Osteocyte (in vitro differentiated cells): ENCODE results near the gene SND1. TPM values are rescaled to one million over a fixed set of nuclear protein-coding genes. Genes with fewer than 3 reads are reported as not detected.

Source experiments
- DNase-seq: peaks from one replicate; pipeline ENCODE4 v3.0.0; 2021; ENCODE audit warnings: mixed read lengths; ENCODE audit not compliant: unreplicated experiment; ENCODE audit errors: extremely low spot score
- H3K27ac Mint-ChIP-seq: one replicate; pipeline ENCODE4 v1.8.0; 2021; ENCODE audit warnings: mild to moderate bottlenecking, mixed read lengths; ENCODE audit not compliant: unreplicated experiment
- H3K27me3 Mint-ChIP-seq: one replicate; pipeline ENCODE4 v1.8.0; 2021; ENCODE audit warnings: mixed read lengths; ENCODE audit not compliant: unreplicated experiment
- H3K36me3 Mint-ChIP-seq: one replicate; pipeline ENCODE4 v1.8.0; 2021; ENCODE audit warnings: mixed read lengths; ENCODE audit not compliant: unreplicated experiment
- H3K4me1 Mint-ChIP-seq: one replicate; pipeline ENCODE4 v1.8.0; 2021; ENCODE audit warnings: mixed read lengths; ENCODE audit not compliant: unreplicated experiment
- H3K4me3 Mint-ChIP-seq: one replicate; pipeline ENCODE4 v1.8.0; 2021; ENCODE audit warnings: mild to moderate bottlenecking, moderate library complexity, mixed read lengths; ENCODE audit not compliant: unreplicated experiment
- H3K9me3 Mint-ChIP-seq: one replicate; pipeline ENCODE4 v1.8.0; 2021; ENCODE audit warnings: mixed read lengths; ENCODE audit not compliant: unreplicated experiment
- total RNA-seq: library from RNA; stranded (reverse); gene quantifications from 2 replicates; pipeline ENCODE4 v1.2.1, GENCODE V29; 2021
- TF ChIP-seq, protein P1 (sequence below): fragments of 200-600 bp; sonication (generic); IDR thresholded peaks from 2 replicates; pipeline ENCODE4 v1.5.0; 2021; ENCODE audit warnings: antibody characterized with exemption, mild to moderate bottlenecking, moderate library complexity

Gene SND1
- total RNA-seq, 1 donor from 2014 or later: 229 TPM

DNA sequence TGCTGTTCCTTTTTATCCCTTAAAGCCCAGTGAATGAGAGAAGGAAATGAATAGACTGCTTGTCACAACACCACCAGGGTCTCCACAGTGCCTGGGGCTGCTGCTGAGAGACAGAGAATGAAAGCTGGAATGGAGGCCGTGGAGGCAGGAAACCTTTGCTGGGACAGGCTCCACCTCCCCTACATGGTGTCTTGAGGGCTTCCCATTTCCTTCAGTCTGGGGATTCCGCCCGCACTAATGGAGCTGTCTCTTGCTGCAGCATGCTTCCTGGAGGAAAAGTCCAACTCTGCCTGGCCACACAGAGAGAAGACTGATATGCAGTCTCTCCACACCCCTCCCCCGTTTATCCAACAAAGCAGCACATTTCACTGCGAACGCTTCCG is 324.7 kb downstream of the SND1 start:
- Mint-ChIP-seq H3K36me3 (peaks cover 23% of the 10 kb centered on the region), H3K9me3 (peaks cover 16% of the 10 kb centered on the region), H3K4me1 (peaks cover 26% of the 10 kb centered on the region), H3K27me3 (no peaks in the 10 kb centered on the region), H3K4me3 (no peak overlapping the region), H3K27ac (no peak overlapping the region)
- no peak for DNase-seq
- TF ChIP-seq, protein P1, sequence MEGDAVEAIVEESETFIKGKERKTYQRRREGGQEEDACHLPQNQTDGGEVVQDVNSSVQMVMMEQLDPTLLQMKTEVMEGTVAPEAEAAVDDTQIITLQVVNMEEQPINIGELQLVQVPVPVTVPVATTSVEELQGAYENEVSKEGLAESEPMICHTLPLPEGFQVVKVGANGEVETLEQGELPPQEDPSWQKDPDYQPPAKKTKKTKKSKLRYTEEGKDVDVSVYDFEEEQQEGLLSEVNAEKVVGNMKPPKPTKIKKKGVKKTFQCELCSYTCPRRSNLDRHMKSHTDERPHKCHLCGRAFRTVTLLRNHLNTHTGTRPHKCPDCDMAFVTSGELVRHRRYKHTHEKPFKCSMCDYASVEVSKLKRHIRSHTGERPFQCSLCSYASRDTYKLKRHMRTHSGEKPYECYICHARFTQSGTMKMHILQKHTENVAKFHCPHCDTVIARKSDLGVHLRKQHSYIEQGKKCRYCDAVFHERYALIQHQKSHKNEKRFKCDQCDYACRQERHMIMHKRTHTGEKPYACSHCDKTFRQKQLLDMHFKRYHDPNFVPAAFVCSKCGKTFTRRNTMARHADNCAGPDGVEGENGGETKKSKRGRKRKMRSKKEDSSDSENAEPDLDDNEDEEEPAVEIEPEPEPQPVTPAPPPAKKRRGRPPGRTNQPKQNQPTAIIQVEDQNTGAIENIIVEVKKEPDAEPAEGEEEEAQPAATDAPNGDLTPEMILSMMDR: no peak

DNA sequence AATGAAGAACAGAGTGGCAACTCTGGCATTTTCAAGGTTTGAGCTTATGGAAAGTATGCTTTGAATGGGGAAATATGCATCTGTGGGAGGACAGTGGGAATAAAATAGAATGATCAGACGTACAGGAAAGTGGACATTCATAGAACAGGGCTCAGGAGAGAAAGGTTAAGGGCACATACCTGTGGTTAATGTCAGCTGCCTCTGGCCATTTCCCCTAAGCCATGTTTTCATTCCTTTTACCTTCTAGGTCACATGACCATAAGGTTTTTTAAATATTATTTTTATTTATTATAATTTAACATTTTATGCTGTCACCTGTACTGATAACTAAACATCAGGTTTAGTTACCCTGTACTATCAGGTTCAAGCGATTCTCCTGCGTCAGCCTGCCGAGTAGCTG is 326.4 kb downstream of the SND1 start:
- no peak for DNase-seq
- peaks cover 16% of the 10 kb centered on the region for H3K9me3 Mint-ChIP-seq
- TF ChIP-seq, protein P1: no peak
- no peak overlapping the region for H3K27ac Mint-ChIP-seq
- H3K4me1 Mint-ChIP-seq: peaks cover 27% of the 10 kb centered on the region
- no peaks in the 10 kb centered on the region for H3K27me3 Mint-ChIP-seq
- peaks cover 23% of the 10 kb centered on the region for H3K36me3 Mint-ChIP-seq
- no peak overlapping the region for H3K4me3 Mint-ChIP-seq

DNA sequence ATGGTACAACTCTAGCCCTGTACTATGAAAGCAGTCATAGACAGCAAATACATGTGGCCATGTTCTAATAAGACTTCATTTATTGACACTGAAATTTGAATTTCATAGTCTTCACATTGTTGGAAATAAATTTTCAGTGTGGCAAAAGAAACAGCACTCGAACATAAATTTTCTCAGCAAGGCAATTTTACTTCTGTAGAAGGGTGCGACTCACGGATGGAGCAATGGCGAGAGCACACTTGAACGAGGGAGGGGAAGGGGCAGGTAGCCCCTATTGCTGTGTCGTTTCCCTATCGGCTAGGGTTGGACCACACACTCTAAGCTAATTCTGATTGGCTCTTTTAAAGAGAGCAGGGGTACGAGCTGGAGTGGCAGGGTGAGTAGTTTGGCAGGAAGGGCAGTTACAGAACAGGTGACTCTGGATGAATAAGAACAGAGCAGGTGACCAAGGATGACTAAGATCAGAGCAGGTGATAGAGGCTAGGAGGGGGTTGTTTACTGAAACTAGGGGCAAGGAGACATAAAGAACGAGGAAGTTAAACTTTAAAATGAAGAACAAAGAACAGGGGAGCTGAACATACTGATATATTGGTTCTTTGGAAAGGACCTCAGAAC is 327.2 kb downstream of the SND1 start:
- TF ChIP-seq, protein P1: no peak
- Mint-ChIP-seq H3K4me1 (peaks cover 31% of the 10 kb centered on the region), H3K9me3 (peaks cover 16% of the 10 kb centered on the region), H3K27me3 (no peaks in the 10 kb centered on the region), H3K4me3 (no peak overlapping the region), H3K36me3 (peaks cover 23% of the 10 kb centered on the region), H3K27ac (no peak overlapping the region)
- no peak for DNase-seq

DNA sequence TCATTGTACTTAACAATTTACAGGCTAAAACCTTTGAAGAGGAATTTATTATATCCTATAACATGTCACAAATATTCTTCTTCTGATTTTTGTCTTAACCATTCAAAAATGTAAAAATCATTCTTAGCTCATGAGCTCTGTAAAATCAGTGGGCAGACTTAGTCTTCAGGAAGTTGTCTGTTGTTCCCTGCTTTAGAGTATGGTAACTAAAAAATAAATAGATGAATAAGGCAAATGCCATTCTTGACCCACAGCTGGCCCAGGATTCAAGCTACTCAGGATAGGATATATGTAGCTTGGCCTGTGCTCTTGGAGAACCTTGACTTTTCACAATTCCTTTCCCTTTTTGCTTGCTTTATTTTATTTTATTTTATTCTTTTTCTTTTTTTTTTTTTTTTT is 327.7 kb downstream of the SND1 start:
- TF ChIP-seq, protein P1: no peak
- no peak overlapping the region for H3K27ac Mint-ChIP-seq
- no peak for DNase-seq
- peaks cover 16% of the 10 kb centered on the region for H3K9me3 Mint-ChIP-seq
- H3K4me3 Mint-ChIP-seq: no peak overlapping the region
- peaks cover 31% of the 10 kb centered on the region for H3K4me1 Mint-ChIP-seq
- H3K36me3 Mint-ChIP-seq: peaks cover 23% of the 10 kb centered on the region
- no peaks in the 10 kb centered on the region for H3K27me3 Mint-ChIP-seq

DNA sequence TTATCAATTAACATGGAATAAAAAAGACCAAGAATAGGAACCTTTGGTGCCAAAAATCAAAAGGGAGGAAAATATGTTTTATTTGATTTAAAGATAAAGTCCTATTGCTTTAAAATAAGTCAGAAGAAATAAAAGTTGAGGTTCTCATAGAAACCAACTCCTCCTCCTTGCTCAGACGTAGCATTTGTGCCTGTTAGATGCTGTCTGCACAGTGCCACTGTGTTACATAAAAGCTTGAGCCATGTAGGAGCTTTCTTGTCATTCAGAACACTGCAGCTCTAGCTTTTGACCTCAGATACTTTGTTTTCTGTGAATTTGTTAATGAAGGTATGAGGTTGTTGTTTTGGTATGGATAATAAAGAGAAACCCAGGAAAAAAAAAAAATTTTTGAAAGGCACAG is 328.9 kb downstream of the SND1 start:
- H3K4me3 Mint-ChIP-seq: no peak overlapping the region
- TF ChIP-seq, protein P1: no peak
- no peak overlapping the region for H3K27ac Mint-ChIP-seq
- H3K27me3 Mint-ChIP-seq: no peaks in the 10 kb centered on the region
- DNase-seq: no peak
- peaks cover 23% of the 10 kb centered on the region for H3K36me3 Mint-ChIP-seq
- peaks cover 16% of the 10 kb centered on the region for H3K9me3 Mint-ChIP-seq
- H3K4me1 Mint-ChIP-seq: peaks cover 26% of the 10 kb centered on the region
